IMR-90 (cell line): ENCODE data around the gene SSTR1. TPM values are rescaled to one million over a fixed set of nuclear protein-coding genes. Genes with fewer than 3 reads are reported as not detected.

ENCODE experiments used
- ATAC-seq: fragments of 200-7000 bp; cut with Tn5 transposase; 2 replicates; pipeline ENCODE4 v1.9.1; 2020; ENCODE audit warnings: low read depth, mild to moderate bottlenecking, moderate library complexity
- BruUV-seq: library from RNA; stranded (reverse); fragments of 400-500 nt; replicated peaks from 2 replicates; lab custom pipeline; 2021; lab: Mats Ljungman, UMichigan
- CTCF ChIA-PET: fragments of 300-600 bp; formaldehyde crosslinking; extraction: SDS; loops from one replicate; lab custom pipeline; 2021; ENCODE audit warnings: antibody characterized with exemption; lab: Yijun Ruan, JAX
- POLR2A ChIA-PET: fragments of 300-600 bp; sonication (Branson Sonifier 250); formaldehyde crosslinking; loops from one replicate; lab custom pipeline; 2022; ENCODE audit warnings: antibody characterized with exemption; ENCODE audit not compliant: unreplicated experiment; lab: Charles Lee
- DNase-seq: peaks from one replicate; pipeline ENCODE4 v3.0.0; 2013
- H2AFZ ChIP-seq: replicated peaks from 2 replicates; pipeline ENCODE3; 2013; ENCODE audit warnings: low read length, mild to moderate bottlenecking; ENCODE audit not compliant: poor library complexity
- H2AK5ac ChIP-seq: 2 replicates; pipeline ENCODE4 v1.6.1; 2013; ENCODE audit warnings: low read depth, low read length, inconsistent platforms
- H2AK9ac ChIP-seq: replicated peaks from 2 replicates; pipeline ENCODE3; 2013; ENCODE audit warnings: mild to moderate bottlenecking, low read depth, low read length, moderate library complexity; ENCODE audit not compliant: poor library complexity
- H2BK120ac ChIP-seq: 2 replicates; pipeline ENCODE4 v1.6.1; 2013; ENCODE audit warnings: low read depth, low read length, inconsistent platforms
- H2BK15ac ChIP-seq: 3 replicates; pipeline ENCODE4 v1.6.1; 2013; ENCODE audit warnings: low read depth, low read length, inconsistent platforms
- H2BK20ac ChIP-seq: 2 replicates; pipeline ENCODE4 v1.6.1; 2013; ENCODE audit warnings: low read depth, mild to moderate bottlenecking, inconsistent platforms, low read length, moderate library complexity
- H2BK5ac ChIP-seq: 2 replicates; pipeline ENCODE4 v1.6.1; 2013; ENCODE audit warnings: mild to moderate bottlenecking, low read depth, low read length, inconsistent platforms; ENCODE audit not compliant: poor library complexity, severe bottlenecking
- H3K14ac ChIP-seq: replicated peaks from 2 replicates; pipeline ENCODE4 v1.6.1; 2013; ENCODE audit warnings: low read depth, low read length, inconsistent platforms
- H3K18ac ChIP-seq: 2 replicates; pipeline ENCODE4 v1.6.1; 2013; ENCODE audit warnings: low read depth, low read length, control low read depth
- H3K23ac ChIP-seq: 2 replicates; pipeline ENCODE4 v1.6.1; 2013; ENCODE audit warnings: low read depth, low read length, inconsistent platforms
- H3K27ac ChIP-seq: 2 replicates; pipeline ENCODE4 v1.5.1; 2013; ENCODE audit warnings: mild to moderate bottlenecking, control low read depth, low read length; ENCODE audit not compliant: insufficient read depth
- H3K27me3 ChIP-seq: 2 replicates; pipeline ENCODE4 v1.6.1; 2013; ENCODE audit warnings: low read length; ENCODE audit not compliant: control insufficient read depth, insufficient read depth
- H3K36me3 ChIP-seq: 2 replicates; pipeline ENCODE4 v1.6.1; 2013; ENCODE audit warnings: low read length, mixed read lengths; ENCODE audit not compliant: control insufficient read depth, insufficient read depth
- H3K4ac ChIP-seq: 2 replicates; pipeline ENCODE4 v1.6.1; 2013; ENCODE audit warnings: low read depth, low read length, inconsistent platforms
- H3K4me1 ChIP-seq: 2 replicates; pipeline ENCODE4 v1.6.1; 2013; ENCODE audit warnings: low read length, mixed read lengths; ENCODE audit not compliant: control insufficient read depth, insufficient read depth
- H3K4me2 ChIP-seq: 2 replicates; pipeline ENCODE4 v1.6.1; 2013; ENCODE audit warnings: low read depth, mild to moderate bottlenecking, control low read depth, low read length, moderate library complexity
- H3K4me3 ChIP-seq: 2 replicates; pipeline ENCODE4 v1.5.1; 2013; ENCODE audit warnings: low read depth, mild to moderate bottlenecking, control low read depth, low read length, moderate library complexity; ENCODE audit not compliant: insufficient read depth
- H3K56ac ChIP-seq: 2 replicates; pipeline ENCODE4 v1.6.1; 2013; ENCODE audit warnings: low read length, inconsistent platforms; ENCODE audit not compliant: insufficient read depth; ENCODE audit errors: extremely low read depth
- H3K79me1 ChIP-seq, 2 experiments: 2 replicates each; pipeline ENCODE4 v1.6.1; 2013; ENCODE audit warnings: low read length in 2 of 2, inconsistent platforms in 1 of 2, low read depth in 1 of 2
- H3K9ac ChIP-seq: 2 replicates; pipeline ENCODE4 v1.6.1; 2013; ENCODE audit warnings: low read depth, low read length, control low read depth
- H3K9me1 ChIP-seq: 2 replicates; pipeline ENCODE4 v1.6.1; 2013; ENCODE audit warnings: low read length, inconsistent platforms; ENCODE audit not compliant: insufficient read depth
- H3K9me3 ChIP-seq: 2 replicates; pipeline ENCODE4 v1.6.1; 2013; ENCODE audit warnings: low read length; ENCODE audit not compliant: control insufficient read depth, insufficient read depth
- H4K20me1 ChIP-seq: 2 replicates; pipeline ENCODE4 v1.6.1; 2013; ENCODE audit warnings: low read length, inconsistent platforms; ENCODE audit not compliant: insufficient read depth
- H4K5ac ChIP-seq: 2 replicates; pipeline ENCODE4 v1.6.1; 2013; ENCODE audit warnings: mild to moderate bottlenecking, low read depth, low read length, control low read depth
- H4K8ac ChIP-seq, 2 experiments: 2 replicates each; pipeline ENCODE4 v1.6.1; 2013; ENCODE audit warnings: low read depth in 2 of 2, low read length in 2 of 2, control low read depth in 1 of 2, inconsistent platforms in 1 of 2
- H4K91ac ChIP-seq: 2 replicates; pipeline ENCODE4 v1.6.1; 2013; ENCODE audit warnings: low read depth, low read length, inconsistent platforms; ENCODE audit not compliant: insufficient read depth
- BHLHE40 ChIP-seq: fragments of 150-350 bp; IDR thresholded peaks from 2 replicates; pipeline ENCODE4 v1.6.1; 2016; ENCODE audit warnings: mild to moderate bottlenecking, low read depth, low read length
- CEBPB ChIP-seq: IDR thresholded peaks from 2 replicates; pipeline ENCODE4 v1.6.1; 2012; ENCODE audit warnings: low read depth, low read length, improper control_type of control experiment
- CHD1 ChIP-seq: IDR thresholded peaks from 2 replicates; pipeline ENCODE4 v1.6.1; 2012; ENCODE audit warnings: low read depth, low read length, improper control_type of control experiment
- CTCF ChIP-seq: conservative IDR thresholded peaks from 2 replicates; pipeline ENCODE4 v1.5.1; 2012; ENCODE audit warnings: mild to moderate bottlenecking, low read depth, low read length, improper control_type of control experiment
- ELK1 ChIP-seq: fragments of 150-350 bp; IDR thresholded peaks from 2 replicates; pipeline ENCODE4 v1.6.1; 2016; ENCODE audit warnings: low read depth, mild to moderate bottlenecking, low read length, moderate library complexity, borderline replicate concordance
- FOS ChIP-seq: fragments of 150-350 bp; IDR thresholded peaks from 2 replicates; pipeline ENCODE4 v1.6.1; 2016; ENCODE audit warnings: low read depth, low read length
- MAFK ChIP-seq: IDR thresholded peaks from 2 replicates; pipeline ENCODE4 v1.6.1; 2012; ENCODE audit warnings: low read depth, low read length, improper control_type of control experiment
- MAZ ChIP-seq: IDR thresholded peaks from 2 replicates; pipeline ENCODE4 v1.6.1; 2012; ENCODE audit warnings: low read depth, mild to moderate bottlenecking, low read length, improper control_type of control experiment, moderate library complexity, borderline replicate concordance
- MXI1 ChIP-seq: IDR thresholded peaks from 2 replicates; pipeline ENCODE4 v1.6.1; 2012; ENCODE audit warnings: low read depth, mild to moderate bottlenecking, low read length, moderate library complexity, borderline replicate concordance
- NFE2L2 ChIP-seq: fragments of 150-350 bp; IDR thresholded peaks from 2 replicates; pipeline ENCODE4 v1.6.1; 2016; ENCODE audit warnings: low read depth, mild to moderate bottlenecking, low read length
- POLR2A ChIP-seq: IDR thresholded peaks from 2 replicates; pipeline ENCODE4 v1.6.1; 2012; ENCODE audit warnings: mild to moderate bottlenecking, low read depth, low read length
- RAD21 ChIP-seq: IDR thresholded peaks from 2 replicates; pipeline ENCODE4 v1.6.1; 2012; ENCODE audit warnings: low read length, improper control_type of control experiment
- RCOR1 ChIP-seq: IDR thresholded peaks from 2 replicates; pipeline ENCODE4 v1.6.1; 2012; ENCODE audit warnings: mild to moderate bottlenecking, low read length, improper control_type of control experiment; ENCODE audit not compliant: insufficient replicate concordance
- RFX5 ChIP-seq: IDR thresholded peaks from 2 replicates; pipeline ENCODE4 v1.8.0; 2012; ENCODE audit warnings: low read depth, mild to moderate bottlenecking, low read length, moderate library complexity
- SMC3 ChIP-seq: fragments of 150-350 bp; IDR thresholded peaks from 2 replicates; pipeline ENCODE4 v1.6.1; 2016; ENCODE audit warnings: low read depth, mild to moderate bottlenecking, antibody characterized with exemption, low read length, moderate library complexity
- USF2 ChIP-seq: fragments of 150-350 bp; IDR thresholded peaks from 2 replicates; pipeline ENCODE4 v1.6.1; 2017; ENCODE audit warnings: mild to moderate bottlenecking, antibody characterized with exemption, low read length, low read depth
- WGBS, 2 experiments: methylation state at CpG; one replicate each; pipeline versions ENCODE4 v1.1.5 to v1.1.7; 2013; ENCODE audit warnings: missing lambda C conversion rate in 2 of 2; ENCODE audit not compliant: insufficient read length in 1 of 2; ENCODE audit errors: extremely low coverage in 2 of 2; 5-methylcytosine and 5-hydroxymethylcytosine counted together
- dilution Hi-C: fragments of 300-500 bp; cut with HindIII; formaldehyde crosslinking; loops from one replicate; pipeline ENCODE4 v1.14.3; 2018; ENCODE audit warnings: low sequenced_read_pairs; ENCODE audit not compliant: unreplicated experiment
- in situ Hi-C: fragments of 300-500 bp; cut with MboI; formaldehyde crosslinking; loops from 3 replicates; pipeline ENCODE4 v1.14.3; 2019; ENCODE audit warnings: low sequenced_read_pairs, inconsistent platforms, mixed read lengths
- intact Hi-C: fragments of 100-400 bp; cut with micrococcal nuclease; formaldehyde crosslinking; loops from 2 replicates; pipeline ENCODE4 v1.10.0; 2022
- polyA plus RNA-seq, 3 experiments: library from polyadenylated mRNA; depleted of rRNA; stranded (reverse); fragments of >200 nt; gene quantifications; 2 replicates each; pipeline ENCODE4 v1.2.3, GENCODE V29; 2012; ENCODE audit warnings: low replicate concordance in 1 of 3
- total RNA-seq: library from RNA; depleted of rRNA; stranded (reverse); fragments of >200 nt; gene quantifications from 2 replicates; pipeline ENCODE4 v1.2.3, GENCODE V29; 2012

The SSTR1 gene
- total and polyA plus RNA-seq, 2 of the 4 experiments (the other 2 are of a cell fraction): 1.1 to 5.5 TPM

GRCh38 chr14:38174711-38175110, 33.0 kb upstream of the SSTR1 start:
- in situ Hi-C loops (no loop called here), intact Hi-C loops (loop anchor here (10.0 kb wide), 1 partner anchor 180 kb away; no protein-coding TSS in a partner anchor), dilution Hi-C loops (no loop called here)
- no peaks in the 10 kb centered on the region for H4K20me1 ChIP-seq
- H3K4me3 ChIP-seq: no peak overlapping the region
- H3K23ac ChIP-seq: no peak overlapping the region
- no peak overlapping the region for H2AFZ ChIP-seq
- no peaks in the 10 kb centered on the region for H3K36me3 ChIP-seq
- H2BK5ac ChIP-seq: no peak overlapping the region
- ChIA-PET CTCF (no interaction called here), POLR2A (no interaction called here)
- no peak overlapping the region for H3K18ac ChIP-seq
- H3K4ac ChIP-seq: no peak overlapping the region
- H3K9me1 ChIP-seq: no peaks in the 10 kb centered on the region
- no peak overlapping the region for H2AK5ac ChIP-seq
- TF ChIP-seq BHLHE40 (no peak), RAD21 (no peak), CTCF (no peak), ELK1 (no peak), SMC3 (no peak), CEBPB (no peak), MAFK (no peak), POLR2A (no peak), MXI1 (no peak), FOS (no peak), MAZ (no peak), USF2 (no peak), NFE2L2 (no peak), RCOR1 (no peak), CHD1 (no peak), RFX5 (no peak)
- no peak overlapping the region for H2AK9ac ChIP-seq
- no peak overlapping the region for H3K9ac ChIP-seq
- no TSS peak for BruUV-seq
- H3K27ac ChIP-seq: no peak overlapping the region
- 69% methylated on average over 2 of the region's 2 CpGs; no CpG with 5 or more reads in 1 of the 2 experiments for WGBS, 2 experiments
- no peak overlapping the region for H3K14ac ChIP-seq
- H4K5ac ChIP-seq: no peak overlapping the region
- no peak overlapping the region for H2BK15ac ChIP-seq
- H2BK120ac ChIP-seq: no peak overlapping the region
- H3K79me1 ChIP-seq: no peaks in the 10 kb centered on the region
- no peak overlapping the region for H2BK20ac ChIP-seq
- ATAC-seq (no peak), DNase-seq (no peak)
- no peaks in the 10 kb centered on the region for H3K27me3 ChIP-seq
- H3K56ac ChIP-seq: no peak overlapping the region
- no peaks in the 10 kb centered on the region for H3K9me3 ChIP-seq
- no peak overlapping the region for H4K8ac ChIP-seq
- no peak overlapping the region for H4K91ac ChIP-seq
- no peaks in the 10 kb centered on the region for H3K4me1 ChIP-seq
- H3K4me2 ChIP-seq: no peak overlapping the region
